ENCODE data around the gene TBCK.

- TF ChIP-seq POLR2AphosphoS5 (IDR thresholded peaks at IDR 0.05; ENCODE audit: borderline replicate concordance, low read depth, low read length) (no peak), EZH2 (IDR thresholded peaks at IDR 0.05) (no peak), FOXP2 (optimal IDR thresholded peaks at IDR 0.05; ENCODE audit: control extremely low read depth, extremely low read length, insufficient read depth) (no peak)
These were observed 24.8 kb upstream of the TBCK start for GRCh38 chr4:106340774-106341173.

Measured in SK-N-MC (cell line).